SK-N-MC (cell line): ENCODE measurements around the gene GPR84.

Experiments
- EZH2 ChIP-seq: fragments of 200-600 bp; sonication (generic); IDR thresholded peaks from one replicate; pipeline ENCODE4 v1.6.1; 2017; ENCODE audit warnings: antibody characterized with exemption
- FOXP2 ChIP-seq: optimal IDR thresholded peaks from 2 replicates; pipeline ENCODE3; 2011; ENCODE audit warnings: mild to moderate bottlenecking, moderate library complexity; ENCODE audit not compliant: insufficient read depth; ENCODE audit errors: extremely low read length, control extremely low read depth

DNA sequence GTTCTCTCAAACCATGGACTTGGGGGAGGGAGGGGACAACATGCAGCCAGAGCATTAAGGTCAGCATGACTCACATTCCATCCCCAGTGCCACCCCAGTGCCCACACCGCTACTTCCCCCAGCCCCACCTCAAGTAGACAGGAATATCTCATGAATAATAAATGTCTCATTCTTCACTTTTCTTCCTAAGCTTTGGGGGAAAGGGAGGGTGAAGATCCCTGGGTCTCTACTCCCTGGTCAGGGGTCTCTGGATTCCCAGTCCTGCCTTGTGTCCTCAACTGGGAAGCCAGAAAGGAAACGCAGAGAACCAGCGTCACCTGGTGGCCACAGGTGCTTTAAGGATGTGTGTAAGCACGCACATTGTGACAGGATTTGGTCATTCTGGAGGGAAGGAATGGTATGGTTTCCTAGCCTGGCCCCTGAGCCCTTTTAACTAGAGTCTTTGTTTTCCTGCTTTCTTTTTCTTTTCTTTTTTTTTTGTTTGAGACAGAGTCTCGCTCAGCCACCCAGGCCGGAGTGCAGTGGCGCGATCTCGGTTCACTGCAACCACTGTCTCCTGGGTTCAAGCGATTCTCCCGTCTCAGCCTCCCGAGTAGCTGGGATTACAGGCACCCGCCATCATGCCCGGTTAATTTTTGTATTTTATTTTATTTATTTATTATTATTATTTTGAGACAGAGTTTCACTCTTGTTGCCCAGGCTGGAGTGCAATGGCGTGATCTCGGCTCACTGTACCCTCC lies 3.4 kb downstream of the GPR84 start:
- TF ChIP-seq FOXP2 (no peak), EZH2 (no peak)
